Fibroblast of villous mesenchyme (primary cell): ENCODE data around the gene CIC. TPM values are rescaled to one million over a fixed set of nuclear protein-coding genes. Genes with fewer than 3 reads are reported as not detected.

Experiments used
- DNase-seq: peaks from one replicate; pipeline ENCODE4 v3.0.0-alpha.2; 2010; ENCODE audit warnings: low read depth
- H3K4me3 ChIP-seq: 2 replicates; pipeline ENCODE4 v1.5.1; 2011; ENCODE audit warnings: low read depth, mild to moderate bottlenecking, low read length
- CTCF ChIP-seq: IDR thresholded peaks from 2 replicates; pipeline ENCODE4 v1.5.1; 2012; ENCODE audit warnings: low read depth, mild to moderate bottlenecking, low read length; ENCODE audit not compliant: insufficient read depth
- total RNA-seq: library from RNA; depleted of rRNA; stranded (reverse); fragments of >200 nt; gene quantifications from 2 replicates; pipeline ENCODE4 v1.2.3, GENCODE V29; 2012

The CIC gene
- total RNA-seq, 1 donor: 23.7 TPM

DNA sequence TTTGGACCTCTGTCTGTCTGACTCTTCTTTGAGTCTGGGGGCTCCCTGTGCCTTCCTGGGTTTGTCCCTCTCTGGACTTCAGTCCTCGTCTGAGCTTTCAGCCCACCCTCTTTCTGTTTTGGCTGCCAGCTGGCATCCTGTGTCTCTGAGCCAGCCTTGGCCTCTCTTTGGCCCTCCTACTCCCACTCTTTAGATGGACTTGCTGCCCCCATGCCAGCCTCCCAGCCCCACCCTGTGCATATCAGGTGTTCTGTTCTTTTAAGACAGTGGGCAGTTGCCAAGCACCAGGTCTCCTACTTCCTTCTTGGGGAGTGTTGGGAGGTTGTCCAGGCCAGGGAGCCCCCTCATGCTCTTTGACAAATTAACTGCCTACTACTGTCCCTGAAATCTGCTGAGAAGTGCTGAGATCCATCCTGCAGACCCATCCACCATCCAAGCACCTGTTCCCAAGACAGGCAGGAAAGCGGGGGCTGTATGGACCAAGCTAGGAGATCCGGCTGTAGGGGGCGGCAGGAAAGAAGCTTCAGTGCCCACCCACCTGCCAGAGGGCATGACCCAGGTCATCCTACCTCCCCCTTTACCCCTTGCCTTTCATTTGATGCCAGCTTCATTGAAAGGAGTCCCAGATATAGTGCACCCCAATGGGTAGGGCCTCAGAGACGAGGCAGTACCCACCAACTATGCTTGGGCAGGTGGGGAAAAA, 9.6 kb downstream of the CIC start:
- no peak for DNase-seq
- no peak for TF ChIP-seq CTCF
- H3K4me3 ChIP-seq: no peak overlapping the region

- no peak for DNase-seq
- peak overlapping the region; percentile 78 for H3K4me3 ChIP-seq
- TF ChIP-seq CTCF: no peak
These were observed 10.3 kb downstream of the CIC start for GRCh38 chr19:42279155-42279901.

DNA sequence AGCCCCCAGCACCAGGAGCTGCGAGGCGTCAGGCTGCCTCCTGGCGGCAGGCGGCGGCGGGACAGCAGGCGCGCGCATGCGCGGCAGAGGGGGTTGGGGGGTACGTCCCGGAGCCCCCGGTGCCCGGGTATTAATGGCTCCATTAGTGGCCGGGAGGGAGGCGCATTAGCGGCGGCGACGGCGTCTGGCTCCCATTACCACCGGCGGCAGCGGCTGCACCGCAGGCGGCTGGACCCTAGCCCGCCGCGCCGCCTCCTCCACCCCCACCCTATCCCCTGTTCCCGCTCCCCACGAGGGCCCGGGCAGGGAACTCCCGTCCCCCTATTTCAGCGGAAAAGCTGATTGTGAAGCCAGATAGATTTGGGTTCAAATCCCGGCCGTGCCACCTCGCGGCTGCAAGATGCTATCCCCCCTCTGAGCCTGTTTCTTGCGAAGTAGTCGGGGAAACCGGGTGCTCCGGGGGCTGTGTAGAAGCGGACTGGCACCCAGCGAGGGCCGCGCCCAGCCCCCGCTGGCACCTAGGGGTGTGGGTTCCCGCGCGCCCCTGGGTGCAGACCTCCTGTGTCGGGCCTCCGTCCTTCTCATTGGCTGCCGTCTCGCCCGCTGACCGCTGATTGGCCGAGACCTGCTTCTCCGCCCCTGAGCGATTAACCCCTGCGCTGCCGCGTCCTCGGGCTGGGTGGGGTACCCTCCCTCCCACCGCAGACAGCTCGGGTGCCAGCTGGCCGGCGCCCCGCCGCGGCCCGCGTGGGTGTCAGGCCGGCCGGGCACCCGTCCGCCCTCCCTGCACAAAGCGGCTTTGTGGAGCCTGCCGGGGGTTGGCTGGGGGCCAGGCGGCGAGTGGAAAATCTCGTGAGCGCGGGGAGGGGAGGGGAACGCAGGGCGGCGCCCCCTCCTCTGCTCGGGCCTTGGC, 11.1 kb downstream of the CIC start:
- H3K4me3 ChIP-seq: peak overlapping the region; percentile 78
- TF ChIP-seq CTCF: peak; percentile 87
- peak; percentile 84 for DNase-seq

DNA sequence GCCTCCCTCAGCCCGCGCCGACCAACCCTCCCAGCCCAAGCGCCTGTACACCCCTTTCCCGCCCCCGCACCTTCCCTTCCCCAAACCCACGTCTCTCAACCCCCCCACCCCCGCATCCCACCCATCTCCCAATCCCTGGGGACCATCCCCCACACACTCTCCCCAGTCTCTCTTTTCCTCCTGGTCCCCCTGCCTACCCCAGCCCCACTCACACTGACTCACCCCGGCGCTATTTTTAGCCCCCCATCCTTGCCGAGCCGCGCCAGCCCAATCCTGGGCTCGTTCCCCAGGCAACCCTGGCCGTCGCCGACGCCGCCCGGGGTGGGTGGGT, 11.7 kb downstream of the CIC start:
- H3K4me3 ChIP-seq: peak overlapping the region; percentile 78
- TF ChIP-seq CTCF: no peak
- DNase-seq: peak; percentile 23

GRCh38 chr19:42281146-42281826, 12.2 kb downstream of the CIC start:
- H3K4me3 ChIP-seq: peak overlapping the region; percentile 78
- no peak for DNase-seq
- no peak for TF ChIP-seq CTCF

- DNase-seq: peak; percentile 41
- no peak for TF ChIP-seq CTCF
- H3K4me3 ChIP-seq: peak overlapping the region; percentile 78
These were observed 13.0 kb downstream of the CIC start for GRCh38 chr19:42281827-42282762.
